Activated CD4-positive, alpha-beta T cell treated with anti-CD3 and anti-CD28 coated beads, Interleukin-2, amount 50 U/mL, for 24 hours (primary cell): ENCODE measurements around the gene GALNT8.

Source experiments
- DNase-seq, 2 donors: peaks; one replicate each; pipeline ENCODE4 v3.0.0-alpha.2; 2020; ENCODE audit warnings: low read depth in 1 of 2, low spot score in 1 of 2

Gene GALNT8

DNA sequence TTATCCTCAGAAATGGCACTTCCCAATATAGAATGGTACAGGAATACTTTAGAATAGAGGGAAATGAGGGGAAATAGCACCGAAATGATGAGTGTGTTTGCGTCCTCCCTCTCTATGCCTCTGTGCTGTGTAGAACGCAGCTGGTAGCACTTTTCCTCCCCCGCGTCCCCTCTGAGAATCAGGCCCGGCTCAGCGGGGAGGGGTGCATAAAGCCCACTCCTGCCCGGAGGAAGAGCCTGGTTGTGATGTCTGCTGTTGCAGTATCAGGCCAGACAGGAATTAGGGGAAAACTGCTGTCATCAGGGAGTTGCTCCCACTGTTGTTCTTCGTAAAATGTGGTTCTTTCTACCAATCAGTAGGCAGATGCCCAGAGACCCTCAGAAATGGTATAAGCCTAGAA, 76.0 kb downstream of the GALNT8 start:
- DNase-seq: no peak

DNA sequence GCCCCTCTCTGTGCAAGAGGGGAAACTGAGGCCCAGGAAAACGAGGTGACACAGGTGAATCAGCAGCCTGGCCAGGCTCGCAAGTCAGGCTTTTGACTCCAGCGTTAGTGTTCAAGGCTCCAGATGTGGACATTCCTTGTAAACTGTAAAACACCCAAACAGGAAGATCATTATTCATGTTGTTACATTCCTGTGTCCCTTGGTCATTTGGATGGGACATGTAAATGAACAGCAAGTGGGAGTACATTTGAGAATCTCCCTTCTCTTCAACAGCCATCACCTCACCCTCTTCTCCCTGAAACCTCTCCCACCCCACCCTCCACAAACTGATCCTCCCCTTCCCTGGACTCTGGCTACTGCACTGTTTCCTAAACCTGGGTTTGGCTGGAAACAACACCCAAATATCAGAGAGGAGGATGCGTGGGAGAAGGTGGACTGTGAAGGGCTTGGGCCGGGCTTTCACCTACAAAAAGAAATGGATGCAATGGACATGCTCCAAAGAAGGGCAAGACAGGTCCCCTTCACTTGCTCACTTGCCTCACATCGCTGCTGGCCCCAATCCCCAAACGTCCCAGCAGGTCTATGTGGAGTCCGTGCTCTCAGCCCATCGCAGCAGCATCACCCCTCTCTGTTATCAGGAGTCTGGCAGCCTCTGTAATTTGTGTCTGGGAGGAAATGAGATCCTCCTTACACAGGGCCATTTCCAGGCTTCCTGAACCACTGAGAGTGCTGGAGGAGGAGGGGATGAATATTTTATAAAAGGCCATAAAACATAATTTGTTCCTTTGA, 76.7 kb downstream of the GALNT8 start:
- no peak for DNase-seq

- DNase-seq: no peak
These were observed 80.4 kb downstream of the GALNT8 start for GRCh38 chr12:4800555-4800954.

GRCh38 chr12:4802841-4803240, 82.6 kb downstream of the GALNT8 start:
- no peak for DNase-seq

DNA sequence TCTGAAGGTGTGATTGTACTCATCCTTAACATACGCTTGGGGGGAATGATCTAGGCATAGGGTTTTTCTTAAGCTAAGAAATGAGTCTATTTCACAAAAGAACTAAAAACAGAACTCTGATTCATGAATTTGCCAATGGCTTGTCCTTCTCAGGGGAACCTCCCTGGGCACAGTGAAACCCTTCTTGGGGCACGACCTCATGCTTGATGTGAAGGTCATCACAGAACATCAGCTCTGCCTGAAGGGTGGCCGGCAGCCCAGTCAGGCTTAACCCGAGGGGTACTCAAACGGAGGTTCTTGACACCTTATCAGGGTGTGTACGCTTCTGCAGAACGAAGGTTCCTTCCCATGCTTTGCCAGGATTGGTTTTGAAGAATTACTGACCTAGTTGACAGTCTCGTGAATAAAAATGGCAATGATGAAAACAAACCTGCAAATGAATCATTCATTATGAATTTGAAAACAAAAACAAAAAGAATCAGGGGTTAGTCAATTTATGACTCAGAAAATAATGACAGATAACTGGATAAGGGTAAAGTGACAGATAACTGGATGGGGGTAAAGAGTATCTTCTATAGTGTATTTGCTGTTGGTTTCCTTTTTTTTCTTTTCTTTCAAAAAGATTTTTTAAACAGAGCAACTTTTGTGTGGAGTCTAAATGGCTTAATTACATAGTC, 86.4 kb downstream of the GALNT8 start:
- no peak for DNase-seq

- no peak for DNase-seq
These were observed 87.0 kb downstream of the GALNT8 start for GRCh38 chr12:4807116-4807783.

DNA sequence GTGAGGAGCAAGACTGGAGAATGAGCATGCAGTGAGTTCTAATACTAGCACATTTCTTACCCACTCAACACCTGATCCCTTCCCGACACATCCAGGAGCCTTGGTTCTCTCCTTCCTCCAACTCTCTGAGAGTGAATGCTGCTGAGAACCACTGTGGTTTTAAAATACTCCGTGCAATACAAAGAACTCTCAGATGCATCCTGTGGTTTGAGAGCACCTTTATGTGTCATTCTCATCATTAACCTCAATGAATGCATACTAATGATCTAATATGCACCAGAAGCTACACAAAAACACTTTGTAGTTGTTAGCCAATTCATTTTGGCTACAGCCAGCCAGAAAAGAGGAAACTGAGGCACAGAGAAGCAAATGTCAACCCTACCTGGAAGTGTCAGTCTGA, 87.6 kb downstream of the GALNT8 start:
- DNase-seq: no peak

DNA sequence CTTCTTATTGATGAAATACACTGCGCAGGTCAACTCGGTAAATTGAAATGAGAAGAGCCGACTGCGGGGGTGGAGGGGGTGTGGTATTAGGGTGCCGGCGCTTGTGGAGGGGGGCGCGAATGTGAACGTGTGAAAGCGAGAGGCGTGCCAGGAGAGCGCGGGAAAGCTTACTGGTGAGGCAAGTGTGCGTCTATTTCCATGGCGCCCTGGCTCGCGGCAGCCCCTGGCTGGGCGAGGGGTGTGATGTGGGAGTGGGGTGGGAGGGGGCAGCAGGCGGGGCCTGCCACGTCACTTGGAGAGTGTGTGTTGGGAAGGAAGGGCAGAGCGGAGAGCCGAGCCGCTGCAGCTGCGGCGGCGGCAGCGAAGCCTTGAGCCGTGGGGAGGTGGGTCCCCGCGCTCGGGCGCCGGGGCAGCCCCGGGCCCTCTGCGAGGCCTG, 88.8 kb downstream of the GALNT8 start:
- no peak for DNase-seq

DNA sequence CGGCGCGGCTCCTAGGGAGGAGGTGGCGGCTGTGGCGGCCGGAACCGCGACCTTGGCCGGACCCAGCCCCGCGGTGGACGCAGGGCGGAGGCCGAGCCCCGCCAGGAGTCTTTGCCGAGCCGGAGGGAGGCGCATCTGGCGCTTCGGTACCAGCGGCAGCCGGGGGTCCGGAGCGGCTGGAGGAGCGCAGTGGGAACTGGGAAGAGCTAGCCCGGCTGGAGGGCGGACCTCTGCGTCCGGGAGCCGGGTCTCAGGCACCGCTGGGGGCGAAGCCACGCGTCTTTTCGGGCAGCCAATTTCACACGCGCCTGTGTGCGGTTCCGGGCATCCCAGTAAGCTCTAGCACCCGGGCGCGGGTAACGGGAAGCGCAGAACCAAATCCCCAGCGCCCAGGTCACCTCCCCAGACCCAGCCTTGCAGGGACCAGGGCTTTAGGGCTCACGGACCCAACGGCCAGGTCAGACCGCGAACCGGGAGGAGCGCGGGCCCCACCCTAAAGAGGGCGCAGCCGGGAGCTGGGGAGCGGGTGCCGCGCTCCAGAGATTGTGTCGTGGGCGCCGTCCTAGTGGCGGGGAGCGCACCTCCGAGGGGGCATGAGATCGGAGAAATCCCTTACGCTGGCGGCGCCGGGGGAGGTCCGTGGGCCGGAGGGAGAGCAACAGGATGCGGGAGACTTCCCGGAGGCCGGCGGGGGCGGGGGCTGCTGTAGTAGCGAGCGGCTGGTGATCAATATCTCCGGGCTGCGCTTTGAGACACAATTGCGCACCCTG, 89.4 kb downstream of the GALNT8 start:
- DNase-seq: no peak

GRCh38 chr12:4810219-4810671, 90.0 kb downstream of the GALNT8 start:
- DNase-seq: no peak

DNA sequence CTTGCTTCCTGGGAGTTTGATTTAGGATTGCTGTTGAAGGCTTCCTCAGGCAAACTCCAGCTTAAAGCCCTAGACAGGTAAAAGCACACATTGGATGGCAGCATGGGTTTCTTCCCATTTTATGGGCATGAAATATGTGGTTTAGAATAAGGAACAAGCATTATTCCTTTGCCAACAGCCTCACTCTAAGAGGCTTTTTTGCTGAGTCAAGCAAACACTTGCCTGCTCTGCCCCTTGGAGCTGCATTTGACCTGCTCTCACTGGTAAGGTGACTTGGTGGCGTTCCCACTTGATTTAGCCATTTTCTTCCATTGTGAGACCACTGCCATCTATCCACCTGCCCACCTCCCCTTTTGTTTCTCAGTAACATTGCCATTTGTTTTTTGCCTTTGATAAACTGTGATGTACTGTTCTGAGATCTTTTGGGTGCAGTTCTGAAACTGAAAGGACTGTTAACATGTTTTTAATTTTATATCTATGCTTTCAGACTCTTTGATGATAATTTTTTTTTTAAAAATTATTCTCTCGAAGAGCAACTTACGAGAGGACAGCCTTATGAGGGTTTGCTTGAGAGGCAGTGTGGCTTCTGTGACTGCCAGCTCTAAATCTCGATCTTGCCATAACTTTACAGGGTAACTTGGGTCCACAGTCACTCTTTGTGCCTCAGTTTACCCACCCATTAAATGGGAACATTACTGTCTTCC, 92.6 kb downstream of the GALNT8 start:
- no peak for DNase-seq

DNA sequence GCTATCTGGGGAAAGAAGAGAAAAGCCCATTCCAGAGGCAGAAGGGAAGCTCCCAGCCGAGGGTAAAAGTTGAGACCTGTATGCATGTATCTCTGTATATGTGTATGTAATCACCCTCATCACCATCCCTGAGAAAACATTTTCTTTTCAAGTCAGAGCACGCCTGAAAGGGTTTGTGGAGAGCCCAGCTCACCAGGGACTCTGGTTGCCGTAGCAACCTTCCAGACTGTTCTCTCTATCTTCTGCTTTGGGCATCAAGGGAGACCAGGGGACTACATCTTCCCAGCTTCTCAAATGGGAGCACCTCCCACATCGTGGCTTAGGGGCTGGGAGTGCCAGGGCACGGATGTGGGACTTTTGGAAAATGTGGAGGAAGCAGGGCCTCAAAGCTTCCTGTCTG, 93.5 kb downstream of the GALNT8 start:
- no peak for DNase-seq

- no peak for DNase-seq
These were observed 94.3 kb downstream of the GALNT8 start for GRCh38 chr12:4814485-4814884.

- DNase-seq: no peak
These were observed 96.7 kb downstream of the GALNT8 start for GRCh38 chr12:4816744-4817525.

GRCh38 chr12:4817880-4818279, 97.7 kb downstream of the GALNT8 start:
- DNase-seq: no peak

DNA sequence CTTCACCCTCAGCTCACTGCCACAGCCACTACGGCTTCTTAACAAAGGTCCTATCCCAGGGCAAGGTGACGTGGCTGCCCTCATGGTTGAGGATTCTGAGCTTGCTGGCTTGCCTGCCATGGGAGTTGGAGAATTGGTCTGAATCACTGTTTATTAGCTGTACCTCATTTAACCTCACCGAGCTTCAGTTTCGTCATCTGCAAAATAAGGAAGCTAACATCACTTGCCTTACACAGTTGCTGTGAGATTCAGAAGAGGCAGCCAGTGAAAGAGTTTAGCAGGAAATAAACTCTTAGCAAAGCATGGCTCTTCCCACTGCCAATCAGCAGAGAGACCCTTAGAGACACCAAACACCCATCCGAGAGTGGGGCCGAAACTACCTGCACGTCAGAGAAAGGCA, 99.5 kb downstream of the GALNT8 start:
- no peak for DNase-seq

DNA sequence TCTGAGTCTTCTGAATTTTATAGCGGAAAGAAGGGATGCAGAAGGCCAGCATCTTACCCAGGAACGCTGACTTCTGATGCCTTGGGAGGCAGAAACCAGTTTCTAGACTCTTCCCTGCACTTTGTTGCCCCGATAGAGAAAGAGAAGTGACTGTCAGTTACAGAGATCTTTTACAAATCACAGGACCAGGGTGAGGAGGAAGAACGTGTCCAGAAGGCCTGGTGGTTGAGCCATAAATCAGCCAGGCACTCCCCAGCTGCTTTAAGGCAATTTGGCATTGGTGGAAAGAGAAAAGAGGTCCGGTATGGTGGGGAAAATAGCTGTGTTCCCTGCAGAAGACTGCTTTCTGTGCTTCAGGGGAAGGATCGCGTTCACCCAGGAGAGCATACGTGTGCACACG, 100.8 kb downstream of the GALNT8 start:
- no peak for DNase-seq
